Renal pelvis (tissue), 4 donors: ENCODE data around the gene PDE6A. TPM values are rescaled to one million over a fixed set of nuclear protein-coding genes. Genes with fewer than 3 reads are reported as not detected.
"Not testable (repeated sequence)": the region's sequence is repeated elsewhere in the genome, so short reads cannot be mapped to it uniquely, and the experiment has no call there.

Experiments
- DNase-seq: peaks from one replicate; pipeline ENCODE4 v3.0.0-alpha.2; 2013
- polyA plus RNA-seq, 3 donors: library from polyadenylated mRNA; unstranded; fragments of 120-200 nt; gene quantifications; one replicate each; pipeline ENCODE4 v1.2.1, GENCODE V29; 2013; ENCODE audit not compliant: insufficient read length in 3 of 3

Gene PDE6A
- polyA plus RNA-seq, 3 donors = 0.09 to 0.28 (median 0.14) TPM

- no peak for DNase-seq
Observed at GRCh38 chr5:149895416-149896345, 48.9 kb downstream of the PDE6A start.

DNA sequence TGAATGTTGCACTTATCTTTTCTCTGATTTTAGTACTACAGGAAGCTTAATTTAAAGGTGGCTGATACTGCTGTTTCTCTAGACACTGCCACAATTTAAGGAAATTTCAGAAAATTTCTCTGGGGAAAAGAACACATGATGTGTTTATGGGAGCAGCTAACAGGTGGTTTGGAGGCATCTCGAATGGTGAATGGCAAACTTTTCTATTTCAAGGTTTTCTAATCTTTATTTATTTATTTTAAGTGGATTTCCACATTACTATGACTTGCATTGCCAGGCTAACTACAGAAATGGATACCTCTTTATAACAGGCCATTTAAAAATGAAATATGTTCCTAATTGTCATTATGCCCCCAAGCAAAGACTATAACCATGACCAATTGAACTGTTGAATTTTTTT lies 50.4 kb downstream of the PDE6A start:
- DNase-seq = no peak

GRCh38 chr5:149893403-149893931 lies 51.1 kb downstream of the PDE6A start:
- no peak for DNase-seq

DNA sequence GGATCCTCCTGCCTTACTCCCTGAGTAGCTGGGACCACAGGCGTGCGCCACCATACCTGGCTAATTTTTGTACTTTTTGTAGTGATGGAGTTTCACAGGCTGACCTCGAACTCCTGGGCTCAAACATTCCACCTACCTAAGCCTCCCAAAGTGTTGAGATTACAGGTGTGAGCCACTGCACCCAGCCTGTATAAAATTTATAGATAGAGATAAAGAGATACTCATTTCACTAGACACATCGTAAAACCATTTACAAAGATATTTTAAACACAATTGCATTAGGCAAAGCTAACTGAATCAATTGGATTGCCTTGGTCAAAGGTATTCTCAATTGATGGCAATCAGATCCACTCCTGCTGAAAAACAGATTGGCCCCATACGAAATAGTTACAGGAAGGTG lies 52.0 kb downstream of the PDE6A start:
- no peak for DNase-seq

DNA sequence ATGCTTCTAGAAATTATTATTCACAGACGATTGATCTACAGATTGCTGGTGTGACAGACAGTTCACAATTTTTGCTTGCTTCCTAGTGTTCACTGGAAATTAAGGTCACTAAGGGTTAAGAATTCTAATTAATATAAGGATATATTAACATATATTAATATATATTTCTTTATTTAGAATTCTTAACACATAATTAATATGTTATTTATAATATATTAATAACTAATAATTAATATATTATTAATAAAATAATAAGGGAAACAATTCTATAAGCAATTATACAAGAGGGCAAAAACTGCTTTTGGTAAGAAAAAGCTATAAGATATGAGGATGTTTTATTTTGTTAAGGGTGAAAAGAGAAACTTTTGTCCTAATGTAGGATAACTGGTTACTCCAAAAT lies 56.3 kb downstream of the PDE6A start:
- DNase-seq = no peak

DNA sequence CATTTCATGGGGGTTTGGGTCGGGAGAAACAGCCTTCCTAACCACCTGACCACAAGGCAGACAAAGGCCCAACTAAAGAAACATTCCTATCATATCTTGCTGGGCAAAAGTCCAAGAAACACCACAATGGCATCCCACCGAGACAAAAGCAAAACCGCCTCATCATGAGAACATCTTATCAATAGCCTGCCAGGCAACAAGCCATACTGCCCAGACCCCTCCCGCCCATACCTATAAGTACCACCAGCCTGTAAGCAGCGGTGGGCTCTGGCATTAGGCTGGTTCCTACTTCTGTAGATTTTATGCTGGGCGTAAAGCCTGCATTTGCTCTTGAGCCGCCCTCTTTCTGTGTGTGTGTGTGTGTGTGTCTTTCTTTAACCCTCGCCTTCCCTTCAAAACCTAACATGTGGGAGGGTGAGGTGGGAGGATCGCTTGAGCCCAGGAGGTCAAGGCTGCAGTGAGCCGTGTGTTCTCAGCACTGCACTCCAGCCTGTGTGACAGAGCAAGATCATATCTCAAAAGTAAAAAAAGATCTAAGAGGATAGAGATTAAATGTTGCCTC lies 56.9 kb downstream of the PDE6A start:
- DNase-seq = peak; percentile 52

- DNase-seq = no peak
Observed at GRCh38 chr5:149886692-149887470, 57.7 kb downstream of the PDE6A start.

DNA sequence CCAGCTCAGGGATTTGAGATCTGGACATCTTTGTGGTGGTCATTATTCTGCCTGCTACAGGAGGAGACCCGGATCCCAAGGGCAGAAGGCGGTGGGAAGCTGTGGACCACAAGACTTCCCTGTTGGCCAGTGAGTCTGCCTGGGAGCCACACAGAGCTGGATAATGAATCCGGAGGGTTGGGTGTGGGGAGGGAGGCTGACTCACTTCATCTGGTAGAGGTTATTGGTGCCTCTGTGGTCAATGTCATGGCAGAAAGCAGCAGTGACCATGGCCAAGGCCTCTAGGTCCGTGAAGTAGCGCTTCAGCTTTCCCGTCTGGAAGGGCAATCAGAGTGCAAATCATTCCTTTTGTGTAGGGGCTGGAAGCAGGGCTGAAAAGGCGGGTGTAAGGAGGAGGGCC lies 58.5 kb downstream of the PDE6A start:
- DNase-seq = no peak

DNA sequence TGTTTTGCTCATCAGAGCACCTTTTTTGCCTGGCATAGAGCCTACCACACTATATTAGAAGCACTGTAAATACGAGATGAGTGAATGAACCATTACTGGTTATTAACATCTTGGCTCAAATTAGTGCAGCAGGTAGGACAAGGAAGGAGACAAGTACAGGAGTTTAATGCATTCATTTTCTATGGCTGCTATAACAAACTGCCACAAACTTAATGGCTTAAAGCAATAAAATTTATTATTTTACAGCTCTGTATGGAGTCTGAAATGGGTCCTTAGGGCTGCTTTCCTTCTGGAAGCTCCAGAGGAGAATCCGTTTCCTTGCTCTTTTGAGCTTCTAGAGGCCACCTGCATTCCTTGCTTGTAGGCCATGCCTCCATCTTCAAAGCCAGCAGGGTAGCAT lies 59.1 kb downstream of the PDE6A start:
- DNase-seq = no peak

- no peak for DNase-seq
Observed at GRCh38 chr5:149883550-149883949, 61.0 kb downstream of the PDE6A start.

GRCh38 chr5:149882633-149883032 lies 62.0 kb downstream of the PDE6A start:
- DNase-seq = not testable (repeated sequence)

- DNase-seq = no peak
Observed at GRCh38 chr5:149881874-149882273, 62.7 kb downstream of the PDE6A start.

DNA sequence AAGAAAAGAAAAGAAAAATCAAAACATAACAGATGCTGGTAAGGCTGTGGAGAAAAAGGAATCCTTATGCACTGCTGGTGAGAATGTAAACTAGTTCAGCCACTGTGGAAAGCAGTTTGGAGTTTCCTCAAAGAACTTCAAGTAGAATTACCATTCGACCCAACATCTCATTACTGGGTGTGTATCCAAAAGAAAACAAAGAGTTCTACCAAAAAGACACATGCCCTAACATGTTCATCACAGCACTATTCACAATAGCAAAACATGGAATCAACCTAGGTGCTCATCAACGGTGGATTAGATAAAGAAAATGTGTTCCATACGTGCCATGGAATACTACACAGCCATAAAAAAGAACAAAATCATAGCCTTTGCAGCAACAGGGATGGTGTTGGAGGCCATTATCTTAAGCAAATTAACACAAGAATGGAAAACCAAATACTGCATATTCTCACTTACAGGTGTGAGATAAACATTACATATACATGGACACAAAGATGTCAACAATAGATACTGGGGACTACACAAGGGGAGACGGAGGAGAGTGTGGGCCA lies 63.4 kb downstream of the PDE6A start:
- DNase-seq = no peak

- not testable (repeated sequence) for DNase-seq
Observed at GRCh38 chr5:149879593-149879992, 65.0 kb downstream of the PDE6A start.

DNA sequence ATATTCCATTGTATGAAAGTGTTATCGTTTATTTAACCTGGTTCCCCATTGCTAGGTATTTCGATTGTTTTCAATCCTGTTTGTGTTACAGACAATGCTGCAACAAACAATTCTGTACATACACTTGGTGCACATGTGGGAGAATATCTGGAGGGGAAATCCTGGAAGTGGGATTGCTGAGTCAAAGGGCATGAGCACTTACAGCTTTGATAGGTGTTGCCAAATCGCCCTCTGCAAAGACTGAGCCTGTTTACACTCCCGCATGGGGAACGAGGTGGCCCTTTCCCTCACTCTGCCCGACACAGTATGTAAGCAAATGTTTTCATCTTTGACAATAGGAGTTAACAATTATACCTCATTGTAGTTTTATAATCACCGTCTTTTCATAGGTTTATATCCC lies 66.2 kb downstream of the PDE6A start:
- no peak for DNase-seq

DNA sequence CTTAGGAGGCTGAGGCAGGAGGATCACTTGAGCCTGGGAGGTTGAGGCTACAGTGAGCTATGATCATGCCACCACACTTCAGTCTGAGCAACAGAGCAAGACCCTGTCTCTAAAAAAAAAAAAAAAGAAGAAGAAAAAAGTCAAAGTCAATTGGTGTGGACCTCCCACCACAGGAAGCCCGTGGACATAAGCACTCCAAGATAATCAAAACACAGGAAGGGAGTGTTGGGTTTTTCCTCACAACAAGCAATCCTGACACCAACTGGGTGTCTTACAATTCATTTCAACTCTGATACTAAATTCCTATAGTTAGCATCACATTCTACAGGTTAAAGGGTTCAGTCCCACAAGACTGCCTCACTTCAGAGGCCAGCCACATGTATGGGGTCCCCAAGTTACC lies 70.7 kb downstream of the PDE6A start:
- DNase-seq = no peak

DNA sequence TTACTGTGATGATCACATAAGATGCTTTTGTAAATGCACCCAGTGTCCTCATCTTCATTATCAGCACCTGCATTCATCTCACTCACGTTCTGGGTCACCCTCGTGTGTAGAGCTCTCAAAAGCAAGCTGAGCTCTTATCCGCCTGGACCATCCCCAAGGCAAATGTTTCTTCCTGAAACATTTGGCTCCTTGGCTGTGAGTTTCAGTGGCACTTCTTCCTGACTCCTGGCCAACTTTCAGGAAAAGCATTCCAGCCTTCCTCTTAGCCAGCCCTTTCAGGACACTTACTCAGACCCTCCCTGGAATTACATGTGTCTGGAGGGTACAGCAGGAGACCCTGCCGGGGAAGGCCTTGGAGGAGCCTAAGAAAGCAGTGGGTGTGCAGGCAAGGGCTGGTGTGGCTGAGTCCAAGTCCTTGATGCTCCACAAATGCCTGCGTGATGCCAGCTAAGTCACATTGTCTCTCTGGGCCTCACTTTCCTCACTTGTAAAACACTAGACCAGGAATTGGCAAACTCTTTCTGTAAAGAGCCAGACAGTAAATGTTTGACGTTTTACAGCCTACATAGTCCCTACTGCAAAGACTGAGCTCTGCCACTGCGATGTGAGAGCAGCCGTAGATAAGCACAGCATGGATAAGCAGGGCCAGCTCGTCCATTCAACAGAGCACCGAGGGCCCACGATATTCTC lies 72.1 kb downstream of the PDE6A start:
- DNase-seq = no peak

DNA sequence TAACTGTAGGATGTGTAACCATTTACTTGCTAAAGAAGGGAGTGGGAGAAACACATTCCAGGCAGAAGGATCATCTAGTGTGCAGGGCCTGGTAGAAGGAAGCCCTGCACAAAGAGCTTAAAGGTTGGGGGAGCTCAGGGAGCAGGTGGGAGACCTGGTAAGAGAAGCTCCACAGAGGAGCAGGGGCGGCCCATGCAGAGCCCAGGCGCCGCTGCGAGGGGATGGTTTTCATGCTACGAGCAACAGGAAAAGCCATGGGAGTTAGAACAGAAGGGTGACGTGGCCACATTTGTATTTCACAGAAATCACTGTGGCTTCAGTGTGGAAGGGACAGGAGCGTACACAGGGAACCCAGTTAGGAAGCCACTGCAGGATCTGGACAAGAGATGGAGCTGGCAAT lies 73.1 kb downstream of the PDE6A start:
- no peak for DNase-seq

GRCh38 chr5:149870697-149871096 lies 73.9 kb downstream of the PDE6A start:
- DNase-seq = no peak

- DNase-seq = no peak
Observed at GRCh38 chr5:149870232-149870631, 74.4 kb downstream of the PDE6A start.

DNA sequence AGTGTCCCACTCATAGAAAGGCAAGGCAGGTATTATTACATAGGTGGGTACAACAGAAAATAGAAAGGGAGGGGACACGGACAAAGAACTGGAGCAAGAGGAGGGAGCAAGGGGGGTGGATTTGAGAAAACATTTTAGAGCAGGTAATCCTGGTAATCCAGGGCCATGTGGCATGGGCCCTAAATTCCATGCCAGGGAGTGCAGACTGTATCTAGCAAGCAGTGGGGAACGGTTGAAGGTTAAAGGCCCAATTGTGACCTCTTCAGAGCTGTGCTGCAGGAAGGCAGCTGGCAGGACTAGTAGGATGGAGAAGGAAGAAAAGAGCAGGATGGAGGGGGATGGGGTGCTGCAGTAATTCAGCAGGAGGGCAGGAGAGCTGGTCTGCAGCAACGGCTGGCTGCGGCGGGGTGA lies 75.2 kb downstream of the PDE6A start:
- DNase-seq = no peak

DNA sequence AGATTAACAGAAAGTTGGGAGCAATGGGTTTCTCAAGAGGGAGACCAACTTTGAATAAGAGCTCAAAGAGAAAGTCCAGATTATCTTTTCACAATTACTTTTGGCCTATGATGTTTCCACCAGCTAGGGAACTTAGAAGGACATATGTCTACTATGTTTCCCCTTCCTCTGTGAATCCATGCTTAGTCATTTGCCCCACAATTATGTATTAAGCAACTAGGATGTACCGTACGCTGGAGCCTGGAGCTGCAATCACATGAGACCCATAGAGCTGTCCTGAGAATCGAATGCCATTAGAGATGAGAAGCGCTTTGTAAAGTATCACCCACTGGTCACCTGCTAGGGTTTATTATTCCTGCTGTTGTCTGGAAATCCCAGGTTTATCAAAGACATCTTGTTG lies 78.8 kb downstream of the PDE6A start:
- DNase-seq = no peak
